Brain microvascular endothelial cell (primary cell): Measurements from ENCODE around the gene ARL1.
"Not testable (repeated sequence)": the region's sequence is repeated elsewhere in the genome, so short reads cannot be mapped to it uniquely, and the experiment has no call there.

ENCODE experiments used
- DNase-seq: peaks from one replicate; pipeline ENCODE4 v3.0.0-alpha.2; 2020
- H3K27ac ChIP-seq: fragments of 250-450 bp; sonication (Bioruptor Pico); 2 replicates; pipeline ENCODE4 v1.5.1; 2020; ENCODE audit warnings: mild to moderate bottlenecking, moderate library complexity
- H3K27me3 ChIP-seq: fragments of 250-450 bp; sonication (Bioruptor Pico); replicated peaks from 2 replicates; pipeline ENCODE4 v1.5.1; 2020; ENCODE audit warnings: mild to moderate bottlenecking
- H3K36me3 ChIP-seq: fragments of 250-450 bp; sonication (Bioruptor Pico); replicated peaks from 2 replicates; pipeline ENCODE4 v1.5.1; 2020; ENCODE audit warnings: mild to moderate bottlenecking
- H3K4me3 ChIP-seq: 2 replicates; pipeline ENCODE4 v1.5.1; 2011; ENCODE audit warnings: low read depth, mild to moderate bottlenecking, control low read depth, low read length, moderate library complexity
- in situ Hi-C: cut with HindIII; loops from 2 replicates; pipeline ENCODE4 v1.10.0; 2017; ENCODE audit warnings: low sequenced_read_pairs, low pct_ligation_motif_present
- TF ChIP-seq, protein P1 (sequence below): IDR thresholded peaks from 2 replicates; pipeline ENCODE4 v1.5.1; 2011; ENCODE audit warnings: low read depth, mild to moderate bottlenecking, moderate library complexity, low read length, control low read depth, inconsistent platforms; ENCODE audit errors: missing control alignments

Gene ARL1

DNA sequence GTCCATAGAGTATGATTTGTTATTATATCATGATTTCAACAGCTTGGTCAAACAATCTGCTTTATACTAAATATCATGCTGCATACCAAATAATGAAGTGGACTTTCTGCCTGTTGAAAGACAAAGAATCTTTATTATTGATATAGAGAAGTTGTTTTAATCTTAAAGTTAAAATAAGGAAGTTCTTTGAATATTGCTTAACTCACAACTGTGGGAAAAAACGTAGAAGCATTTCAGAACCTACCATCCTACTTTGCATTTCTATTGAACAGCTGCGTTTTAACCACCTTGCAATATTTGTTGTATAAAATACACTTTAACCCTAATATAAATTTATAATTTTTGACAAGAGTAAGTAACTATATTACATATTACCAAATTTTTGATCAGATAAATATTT is 22.9 kb upstream of the ARL1 start:
- Histone ChIP-seq H3K36me3 (no peaks in the 10 kb centered on the region), H3K27me3 (no peaks in the 10 kb centered on the region), H3K4me3 (no peak overlapping the region), H3K27ac (no peak overlapping the region)
- in situ Hi-C loops = no loop called here
- DNase-seq = no peak
- TF ChIP-seq, protein P1, sequence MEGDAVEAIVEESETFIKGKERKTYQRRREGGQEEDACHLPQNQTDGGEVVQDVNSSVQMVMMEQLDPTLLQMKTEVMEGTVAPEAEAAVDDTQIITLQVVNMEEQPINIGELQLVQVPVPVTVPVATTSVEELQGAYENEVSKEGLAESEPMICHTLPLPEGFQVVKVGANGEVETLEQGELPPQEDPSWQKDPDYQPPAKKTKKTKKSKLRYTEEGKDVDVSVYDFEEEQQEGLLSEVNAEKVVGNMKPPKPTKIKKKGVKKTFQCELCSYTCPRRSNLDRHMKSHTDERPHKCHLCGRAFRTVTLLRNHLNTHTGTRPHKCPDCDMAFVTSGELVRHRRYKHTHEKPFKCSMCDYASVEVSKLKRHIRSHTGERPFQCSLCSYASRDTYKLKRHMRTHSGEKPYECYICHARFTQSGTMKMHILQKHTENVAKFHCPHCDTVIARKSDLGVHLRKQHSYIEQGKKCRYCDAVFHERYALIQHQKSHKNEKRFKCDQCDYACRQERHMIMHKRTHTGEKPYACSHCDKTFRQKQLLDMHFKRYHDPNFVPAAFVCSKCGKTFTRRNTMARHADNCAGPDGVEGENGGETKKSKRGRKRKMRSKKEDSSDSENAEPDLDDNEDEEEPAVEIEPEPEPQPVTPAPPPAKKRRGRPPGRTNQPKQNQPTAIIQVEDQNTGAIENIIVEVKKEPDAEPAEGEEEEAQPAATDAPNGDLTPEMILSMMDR = no peak

DNA sequence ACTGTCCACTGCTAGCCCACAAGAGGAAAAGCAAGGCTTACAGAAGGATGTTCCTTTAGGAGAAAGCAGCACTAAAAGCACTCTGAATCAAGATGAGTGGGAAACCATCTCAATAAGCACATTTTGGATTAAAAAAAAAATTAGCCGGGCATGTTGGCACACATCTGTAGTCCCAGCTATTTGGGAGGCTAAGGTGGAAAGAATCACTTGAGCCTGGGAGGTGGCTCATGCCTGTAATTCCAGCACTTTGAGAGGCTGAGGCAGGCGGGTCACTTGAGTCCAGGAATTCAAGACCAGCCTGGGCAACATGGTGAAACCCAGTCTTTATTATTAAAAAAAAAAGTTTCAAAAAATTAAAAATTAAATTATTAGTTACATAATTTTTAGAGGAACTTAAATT is 17.0 kb upstream of the ARL1 start:
- H3K36me3 ChIP-seq = no peaks in the 10 kb centered on the region
- in situ Hi-C loops = no loop called here
- no peaks in the 10 kb centered on the region for H3K27me3 ChIP-seq
- H3K27ac ChIP-seq = no peak overlapping the region
- DNase-seq = no peak
- TF ChIP-seq, protein P1 = no peak
- H3K4me3 ChIP-seq = no peak overlapping the region

DNA sequence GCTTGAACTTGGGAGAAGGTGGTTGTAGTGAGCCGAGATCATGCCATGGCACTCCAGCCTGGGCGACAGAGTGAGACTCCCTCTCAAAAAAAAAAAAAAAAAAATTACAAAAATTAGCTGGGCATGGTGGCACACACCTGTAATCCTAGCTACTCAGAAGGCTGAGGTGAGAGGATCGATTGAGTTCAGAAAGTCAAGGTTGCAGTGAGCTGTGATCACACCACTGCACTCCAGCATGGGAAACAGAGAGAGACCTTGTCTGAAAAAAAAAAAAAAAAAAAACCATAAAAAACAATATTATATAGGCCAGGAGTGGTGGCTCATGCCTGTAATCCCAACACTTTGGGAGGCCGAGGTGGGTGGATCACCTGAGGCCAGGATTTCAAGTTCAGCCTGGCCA is 14.5 kb upstream of the ARL1 start:
- DNase-seq, H3K27ac ChIP-seq, in situ Hi-C loops, H3K4me3 ChIP-seq, H3K36me3 ChIP-seq, H3K27me3 ChIP-seq: not testable (repeated sequence)

DNA sequence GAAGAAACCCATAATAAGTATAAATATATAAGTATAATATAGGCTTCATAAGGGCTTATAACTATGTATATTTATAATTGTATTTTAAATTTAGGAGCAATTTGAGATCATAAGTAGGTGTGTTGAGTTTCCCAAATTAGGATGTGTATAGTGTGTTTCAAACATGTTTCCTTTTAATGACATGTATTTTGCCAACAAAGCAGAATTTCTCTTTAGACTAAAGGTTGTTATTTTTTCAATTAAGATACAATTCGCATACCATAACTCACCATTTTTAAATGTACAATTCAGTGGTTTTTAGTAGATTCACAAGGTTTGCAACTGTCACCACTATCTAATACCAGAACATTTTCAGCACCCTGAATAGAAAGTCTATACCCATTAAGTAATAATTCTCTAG is 7.7 kb upstream of the ARL1 start:
- in situ Hi-C loops = no loop called here
- no peak for DNase-seq
- H3K27me3 ChIP-seq = no peaks in the 10 kb centered on the region
- no peaks in the 10 kb centered on the region for H3K36me3 ChIP-seq
- no peak overlapping the region for H3K27ac ChIP-seq
- no peak overlapping the region for H3K4me3 ChIP-seq
- TF ChIP-seq, protein P1 = no peak

DNA sequence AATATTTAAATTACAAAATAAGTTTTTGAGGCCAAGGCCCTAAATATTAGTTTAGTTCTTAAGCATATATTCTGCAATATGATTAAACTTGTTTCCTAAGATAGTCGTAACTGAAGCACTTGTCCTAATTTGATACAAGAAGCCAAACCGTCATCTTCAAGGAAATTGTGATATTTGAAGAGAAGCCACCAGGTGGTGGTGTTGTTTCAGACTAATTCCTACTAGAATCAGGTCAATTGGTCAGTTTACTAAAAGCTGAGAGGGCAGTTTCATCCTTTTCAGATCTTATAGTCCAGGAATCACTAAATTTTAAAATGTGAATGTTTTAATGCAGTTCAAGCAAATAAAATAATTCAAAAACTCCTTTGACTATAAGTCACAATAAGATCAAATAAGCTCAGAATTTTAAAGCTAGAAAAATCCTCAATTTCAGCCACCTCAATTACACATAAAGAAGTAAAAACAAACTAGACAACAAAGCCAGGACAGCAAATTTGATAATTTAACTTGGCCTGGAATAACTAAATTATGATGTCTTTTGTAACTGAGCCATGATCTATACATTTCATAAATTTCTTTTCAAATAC is 7.1 kb upstream of the ARL1 start:
- in situ Hi-C loops = no loop called here
- H3K27ac ChIP-seq = no peak overlapping the region
- peak; percentile 57 for DNase-seq
- H3K27me3 ChIP-seq = no peaks in the 10 kb centered on the region
- H3K36me3 ChIP-seq = no peaks in the 10 kb centered on the region
- no peak overlapping the region for H3K4me3 ChIP-seq
- TF ChIP-seq, protein P1 = peak; percentile 51

DNA sequence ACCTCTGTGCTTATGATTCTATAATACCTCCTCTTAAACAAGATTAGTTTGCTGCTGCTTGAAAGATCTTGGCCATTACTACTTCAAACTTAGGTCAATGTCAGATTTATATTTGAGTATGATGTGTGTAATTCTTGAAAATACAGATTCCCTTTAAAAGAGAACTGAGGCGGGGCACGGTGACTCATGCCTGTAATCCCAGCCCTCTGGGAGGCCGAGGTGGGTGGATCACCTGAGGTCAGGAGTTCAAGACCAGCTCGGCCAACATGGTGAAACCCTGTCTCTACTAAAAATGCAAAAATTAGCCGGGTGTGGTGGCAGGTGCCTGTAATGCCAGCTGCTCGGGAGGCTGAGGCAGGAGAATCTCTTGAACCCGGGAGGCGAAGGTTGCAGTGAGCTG is 2.6 kb upstream of the ARL1 start:
- H3K27me3 ChIP-seq, H3K4me3 ChIP-seq, DNase-seq, in situ Hi-C loops, H3K36me3 ChIP-seq, H3K27ac ChIP-seq: not testable (repeated sequence)

DNA sequence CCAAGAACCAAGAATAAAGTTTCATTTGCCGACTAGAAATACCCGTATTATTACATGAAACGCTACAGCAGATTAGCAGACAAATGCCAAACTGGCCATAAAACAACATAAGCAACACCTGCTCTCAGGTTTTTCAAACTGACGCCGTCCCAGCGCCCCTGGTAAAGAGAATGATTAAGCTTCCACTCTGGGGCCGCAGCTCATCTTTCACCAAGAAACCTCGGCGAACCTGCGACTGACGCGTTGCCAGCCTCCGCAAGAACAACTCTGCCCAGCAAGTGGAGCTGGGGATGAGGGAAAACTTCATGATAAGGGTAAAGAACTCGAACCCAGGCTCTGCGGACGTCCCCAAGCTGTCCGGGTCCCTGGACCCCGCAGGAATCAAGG is 530 bp downstream of the ARL1 start:
- H3K4me3 ChIP-seq = peak overlapping the region; percentile 91
- no peaks in the 10 kb centered on the region for H3K27me3 ChIP-seq
- H3K36me3 ChIP-seq = no peaks in the 10 kb centered on the region
- H3K27ac ChIP-seq = peak overlapping the region; percentile 99
- in situ Hi-C loops = no loop called here
- DNase-seq = no peak
- TF ChIP-seq, protein P1 = no peak

DNA sequence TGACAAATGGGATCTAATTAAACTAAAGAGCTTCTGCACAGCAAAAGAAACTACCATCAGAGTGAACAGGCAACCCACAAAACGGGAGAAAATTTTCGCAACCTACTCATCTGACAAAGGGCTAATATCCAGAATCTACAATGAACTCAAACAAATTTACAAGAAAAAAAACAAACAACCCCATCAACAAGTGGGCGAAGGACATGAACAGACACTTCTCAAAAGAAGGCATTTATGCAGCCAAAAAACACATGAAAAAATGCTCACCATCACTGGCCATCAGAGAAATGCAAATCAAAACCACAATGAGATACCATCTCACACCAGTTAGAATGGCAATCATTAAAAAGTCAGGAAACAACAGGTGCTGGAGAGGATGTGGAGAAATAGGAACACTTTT is 16.4 kb downstream of the ARL1 start:
- DNase-seq, H3K27me3 ChIP-seq, H3K4me3 ChIP-seq, H3K27ac ChIP-seq, in situ Hi-C loops: not testable (repeated sequence)
- H3K36me3 ChIP-seq = peaks cover 35% of the 10 kb centered on the region
